Gastroesophageal sphincter (tissue), 4 donors: Measurements from ENCODE around the gene ARID3A. TPM values are rescaled to one million over a fixed set of nuclear protein-coding genes. Genes with fewer than 3 reads are reported as not detected.

Experiments used
- ATAC-seq: fragments of 150-250 bp; one replicate; pipeline ENCODE4 v1.9.1; 2016; ENCODE audit warnings: mild to moderate bottlenecking, moderate library complexity
- H3K27ac ChIP-seq, 4 donors: fragments of 200-600 bp; sonication (generic) in 3 of 4; 1 replicate in 3 of 4; 2 replicates in 1 of 4; pipeline ENCODE4 v1.5.1; 2016 to 2019
- H3K27me3 ChIP-seq: fragments of 200-600 bp; sonication (generic); one replicate; pipeline ENCODE4 v1.5.1; 2019
- H3K36me3 ChIP-seq, 2 donors: fragments of 200-600 bp; sonication (generic); one replicate each; pipeline ENCODE4 v1.5.1; 2019; ENCODE audit warnings: control low read depth in 1 of 2
- H3K4me1 ChIP-seq, 3 donors: fragments of 200-600 bp; sonication (generic); 1 replicate in 2 of 3; 2 replicates in 1 of 3; pipeline ENCODE4 v1.5.1; 2016 to 2019; ENCODE audit warnings: control low read depth in 2 of 3
- H3K4me3 ChIP-seq, 2 donors: fragments of 200-600 bp; sonication (generic); one replicate each; pipeline ENCODE4 v1.5.1; 2019; ENCODE audit warnings: mild to moderate bottlenecking in 1 of 2, moderate library complexity in 1 of 2
- H3K9me3 ChIP-seq, 3 donors: fragments of 200-600 bp; sonication (generic); one replicate each; pipeline ENCODE4 v1.5.1; 2017 to 2019; ENCODE audit warnings: control low read depth in 2 of 3
- EP300 ChIP-seq: sonication (generic); formaldehyde crosslinking; IDR thresholded peaks from one replicate; pipeline ENCODE4 v1.6.1; 2017; ENCODE audit warnings: antibody characterized with exemption, mild to moderate bottlenecking
- POLR2A ChIP-seq, 2 donors: fragments of 450-650 bp; IDR thresholded peaks; one replicate each; pipeline ENCODE4 v1.6.1; 2017; ENCODE audit warnings: antibody characterized with exemption in 2 of 2, mild to moderate bottlenecking in 2 of 2, moderate library complexity in 1 of 2
- POLR2AphosphoS5 ChIP-seq: sonication (generic); formaldehyde crosslinking; IDR thresholded peaks from one replicate; pipeline ENCODE4 v1.6.1; 2017; ENCODE audit warnings: antibody characterized with exemption
- WGBS, 2 donors: methylation state at CpG; one replicate each; pipeline ENCODE4 v1.1.5; 2018; ENCODE audit warnings: low coverage in 1 of 2; 5-methylcytosine and 5-hydroxymethylcytosine counted together
- total RNA-seq, 4 donors: library from RNA; depleted of rRNA; stranded (reverse); fragments of >200 nt; gene quantifications; one replicate each; pipeline ENCODE4 v1.1.0, GENCODE V29; 2016
- TF ChIP-seq, protein P1 (sequence below), 4 experiments: fragments of 200-600 bp in 2 of 4; fragments of 450-650 bp in 2 of 4; sonication (generic) in 1 of 4; IDR thresholded peaks; one replicate each; pipeline ENCODE4 v1.5.1; 2017 to 2019; ENCODE audit warnings: antibody characterized with exemption in 4 of 4, mild to moderate bottlenecking in 2 of 4, moderate library complexity in 2 of 4

The ARID3A gene
- total RNA-seq, 4 donors from 2014 or later: 3.6 to 6.2 (median 4.9) TPM

DNA sequence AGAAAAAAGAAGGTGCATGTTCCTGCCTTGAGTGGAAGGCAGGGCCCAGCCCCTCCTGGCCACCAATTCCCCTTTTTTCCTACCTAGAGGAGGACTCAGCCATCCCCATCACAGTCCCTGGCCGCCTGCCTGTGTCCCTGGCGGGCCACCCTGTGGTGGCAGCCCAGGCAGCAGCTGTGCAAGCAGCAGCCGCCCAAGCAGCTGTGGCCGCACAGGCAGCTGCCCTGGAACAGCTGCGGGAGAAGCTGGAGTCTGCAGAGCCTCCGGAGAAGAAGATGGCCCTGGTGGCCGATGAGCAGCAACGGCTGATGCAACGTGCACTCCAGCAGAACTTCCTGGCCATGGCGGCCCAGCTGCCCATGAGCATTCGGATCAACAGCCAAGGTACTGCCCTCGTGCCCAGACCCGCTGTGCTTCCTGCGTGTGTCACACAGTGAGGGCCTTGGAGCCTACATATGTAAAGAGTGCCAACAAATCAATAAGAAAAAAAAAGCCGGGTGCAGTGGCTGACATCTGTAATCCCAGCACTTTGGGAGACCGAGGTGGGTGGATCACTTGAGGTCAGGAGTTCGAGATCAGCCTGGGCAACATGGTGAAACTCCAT lies 40.8 kb downstream of the ARID3A start:
- TF ChIP-seq POLR2AphosphoS5 (no peak), POLR2A (IDR thresholded peaks at IDR 0.05) (no peak), EP300 (no peak)
- TF ChIP-seq, protein P1, sequence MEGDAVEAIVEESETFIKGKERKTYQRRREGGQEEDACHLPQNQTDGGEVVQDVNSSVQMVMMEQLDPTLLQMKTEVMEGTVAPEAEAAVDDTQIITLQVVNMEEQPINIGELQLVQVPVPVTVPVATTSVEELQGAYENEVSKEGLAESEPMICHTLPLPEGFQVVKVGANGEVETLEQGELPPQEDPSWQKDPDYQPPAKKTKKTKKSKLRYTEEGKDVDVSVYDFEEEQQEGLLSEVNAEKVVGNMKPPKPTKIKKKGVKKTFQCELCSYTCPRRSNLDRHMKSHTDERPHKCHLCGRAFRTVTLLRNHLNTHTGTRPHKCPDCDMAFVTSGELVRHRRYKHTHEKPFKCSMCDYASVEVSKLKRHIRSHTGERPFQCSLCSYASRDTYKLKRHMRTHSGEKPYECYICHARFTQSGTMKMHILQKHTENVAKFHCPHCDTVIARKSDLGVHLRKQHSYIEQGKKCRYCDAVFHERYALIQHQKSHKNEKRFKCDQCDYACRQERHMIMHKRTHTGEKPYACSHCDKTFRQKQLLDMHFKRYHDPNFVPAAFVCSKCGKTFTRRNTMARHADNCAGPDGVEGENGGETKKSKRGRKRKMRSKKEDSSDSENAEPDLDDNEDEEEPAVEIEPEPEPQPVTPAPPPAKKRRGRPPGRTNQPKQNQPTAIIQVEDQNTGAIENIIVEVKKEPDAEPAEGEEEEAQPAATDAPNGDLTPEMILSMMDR (IDR thresholded peaks at IDR 0.05): no peak
- 90% methylated on average over 11 of the region's 17 CpGs; no CpG with 5 or more reads in 1 of the 2 donors for WGBS, 2 donors

GRCh38 chr19:970695-971094 lies 44.9 kb downstream of the ARID3A start:
- H3K4me1 ChIP-seq: no peaks in the 10 kb centered on the region
- H3K9me3 ChIP-seq: peaks cover 0 to 12% (median 0%) of the 10 kb centered on the region in 3 donors
- no peak overlapping the region for H3K4me3 ChIP-seq
- WGBS, 2 donors: 89% methylated on average over 3 of the region's 14 CpGs; no CpG with 5 or more reads in 1 of the 2 donors
- no peak overlapping the region for H3K27ac ChIP-seq
- no peak for ATAC-seq
- H3K27me3 ChIP-seq: no peaks in the 10 kb centered on the region
- TF ChIP-seq, protein P1 (IDR thresholded peaks at IDR 0.05): peak in 2 of 4 experiments; percentile 9 to 27
- no peak for TF ChIP-seq EP300
- peaks cover 0 to 64% of the 10 kb centered on the region in 2 donors for H3K36me3 ChIP-seq

More for the DNA sequence above, 40.8 kb downstream of the ARID3A start:
- Histone ChIP-seq H3K9me3 (peaks cover 0 to 12% (median 0%) of the 10 kb centered on the region in 3 donors), H3K27ac (no peak overlapping the region), H3K4me1 (no peaks in the 10 kb centered on the region), H3K4me3 (no peak overlapping the region), H3K36me3 (peaks cover 0 to 73% of the 10 kb centered on the region in 2 donors), H3K27me3 (no peaks in the 10 kb centered on the region)
- no peak for ATAC-seq

GRCh38 chr19:971795-972194 lies 46.0 kb downstream of the ARID3A start:
- Histone ChIP-seq H3K4me3 (no peak overlapping the region), H3K27ac (no peak overlapping the region), H3K9me3 (peaks cover 0 to 12% (median 0%) of the 10 kb centered on the region in 3 donors), H3K4me1 (no peaks in the 10 kb centered on the region), H3K36me3 (peaks cover 0 to 53% of the 10 kb centered on the region in 2 donors), H3K27me3 (no peaks in the 10 kb centered on the region)
- 100% methylated on average over 2 of the region's 24 CpGs for WGBS, 2 donors
- ATAC-seq: no peak
- no peak for TF ChIP-seq POLR2A (IDR thresholded peaks at IDR 0.05)
- no peak for TF ChIP-seq EP300
- TF ChIP-seq POLR2AphosphoS5: no peak
- TF ChIP-seq, protein P1 (IDR thresholded peaks at IDR 0.05): no peak

- H3K9me3 ChIP-seq: peaks cover 0 to 12% (median 0%) of the 10 kb centered on the region in 3 donors
- H3K36me3 ChIP-seq: peaks cover 0 to 48% of the 10 kb centered on the region in 2 donors
- H3K4me3 ChIP-seq: no peak overlapping the region
- no peak for ATAC-seq
- TF ChIP-seq POLR2AphosphoS5 (no peak), POLR2A (IDR thresholded peaks at IDR 0.05) (no peak), EP300 (no peak)
- TF ChIP-seq, protein P1 (IDR thresholded peaks at IDR 0.05): no peak
- no peaks in the 10 kb centered on the region for H3K4me1 ChIP-seq
- H3K27me3 ChIP-seq: no peaks in the 10 kb centered on the region
- H3K27ac ChIP-seq: no peak overlapping the region
- 92 to 97% methylated on average over 6 of the region's 6 CpGs for WGBS, 2 donors
These were observed 46.4 kb downstream of the ARID3A start for GRCh38 chr19:972281-972680.
